CD14-positive monocyte (primary cell): ENCODE data around the gene ZDHHC19. TPM values are rescaled to one million over a fixed set of nuclear protein-coding genes. Genes with fewer than 3 reads are reported as not detected.
A peak's percentile ranks its signal among the peaks of the same experiment; 100 is the strongest.

Experiments used
- DNase-seq, 3 donors: peaks; one replicate each; pipeline ENCODE4 v3.0.0-alpha.2; 2011 to 2022
- H2AFZ ChIP-seq: 2 replicates; pipeline ENCODE4 v1.6.0; 2012; ENCODE audit warnings: mild to moderate bottlenecking, low read depth, low read length, inconsistent platforms; ENCODE audit not compliant: insufficient read depth, poor library complexity, severe bottlenecking
- H3K27ac ChIP-seq, 2 donors: 1 replicate in 1 of 2; 2 replicates in 1 of 2; pipeline ENCODE4 v1.5.1; 2012 to 2013; ENCODE audit warnings: low read length in 2 of 2, control low read depth in 1 of 2, inconsistent platforms in 1 of 2, low read depth in 1 of 2, mild to moderate bottlenecking in 1 of 2
- H3K27me3 ChIP-seq, 2 donors: one replicate each; pipeline versions ENCODE4 v1.6.0 to v1.6.1; 2011 to 2013; ENCODE audit warnings: low read length in 2 of 2; ENCODE audit not compliant: control insufficient read depth in 2 of 2, insufficient read depth in 2 of 2
- H3K36me3 ChIP-seq, 2 donors: replicated peaks in 1 of 2; 1 replicate in 1 of 2; 2 replicates in 1 of 2; pipeline versions ENCODE4 v1.5.1 to v1.6.1; 2012 to 2013; ENCODE audit warnings: low read length in 2 of 2, control low read depth in 1 of 2, inconsistent platforms in 1 of 2, mild to moderate bottlenecking in 1 of 2; ENCODE audit not compliant: insufficient read depth in 2 of 2, control insufficient read depth in 1 of 2
- H3K4me1 ChIP-seq, 2 donors: 1 replicate in 1 of 2; 2 replicates in 1 of 2; pipeline versions ENCODE4 v1.5.1 to v1.6.1; 2012 to 2013; ENCODE audit warnings: low read length in 2 of 2, control low read depth in 1 of 2, inconsistent platforms in 1 of 2, mild to moderate bottlenecking in 1 of 2, moderate library complexity in 1 of 2; ENCODE audit not compliant: insufficient read depth in 2 of 2, control insufficient read depth in 1 of 2
- H3K4me2 ChIP-seq: replicated peaks from 2 replicates; pipeline ENCODE3; 2012; ENCODE audit warnings: low read length, moderate library complexity, mild to moderate bottlenecking; ENCODE audit not compliant: poor library complexity, severe bottlenecking; ENCODE audit errors: extremely low read depth
- H3K4me3 ChIP-seq, 3 experiments: fragments of 200-600 bp in 1 of 3; sonication (generic) in 1 of 3; replicated peaks in 1 of 3; 1 replicate in 2 of 3; 2 replicates in 1 of 3; pipeline ENCODE4 v1.5.1; 2011 to 2013; ENCODE audit warnings: low read length in 3 of 3, mild to moderate bottlenecking in 3 of 3, control low read depth in 2 of 3, low read depth in 2 of 3, inconsistent platforms in 1 of 3, moderate library complexity in 1 of 3
- H3K79me2 ChIP-seq: 2 replicates; pipeline ENCODE4 v1.6.0; 2012; ENCODE audit warnings: mild to moderate bottlenecking, control low read depth, inconsistent platforms, low read length, moderate library complexity; ENCODE audit not compliant: insufficient read depth
- H3K9ac ChIP-seq: 2 replicates; pipeline ENCODE4 v1.6.0; 2017; ENCODE audit warnings: low read length, mild to moderate bottlenecking; ENCODE audit not compliant: insufficient read depth, poor library complexity, severe bottlenecking
- H3K9me3 ChIP-seq, 2 donors: replicated peaks in 1 of 2; 1 replicate in 1 of 2; 2 replicates in 1 of 2; pipeline versions ENCODE4 v1.5.1 to v1.6.1; 2012 to 2013; ENCODE audit warnings: low read length in 2 of 2, control low read depth in 1 of 2; ENCODE audit not compliant: control insufficient read depth in 1 of 2, insufficient read depth in 1 of 2
- H4K20me1 ChIP-seq: 2 replicates; pipeline ENCODE4 v1.6.0; 2012; ENCODE audit warnings: mild to moderate bottlenecking, low read length, control low read depth, moderate library complexity; ENCODE audit not compliant: insufficient read depth
- H3K27ac Mint-ChIP-seq, 7 donors: one replicate each; pipeline ENCODE4 v1.8.0; 2020; ENCODE audit warnings: mild to moderate bottlenecking in 7 of 7, mixed read lengths in 7 of 7, moderate library complexity in 6 of 7, inconsistent platforms in 2 of 7
- H3K27me3 Mint-ChIP-seq, 3 donors: one replicate each; pipeline ENCODE4 v1.8.0; 2021 to 2022; ENCODE audit warnings: low read depth in 3 of 3, mild to moderate bottlenecking in 3 of 3, mixed read lengths in 3 of 3, moderate library complexity in 3 of 3, inconsistent platforms in 1 of 3
- H3K36me3 Mint-ChIP-seq, 2 donors: one replicate each; pipeline ENCODE4 v1.8.0; 2020; ENCODE audit warnings: mixed read lengths in 2 of 2, inconsistent platforms in 1 of 2, mild to moderate bottlenecking in 1 of 2
- H3K4me1 Mint-ChIP-seq: one replicate; pipeline ENCODE4 v1.8.0; 2020; ENCODE audit warnings: mild to moderate bottlenecking, mixed read lengths
- H3K4me3 Mint-ChIP-seq, 2 donors: one replicate each; pipeline ENCODE4 v1.8.0; 2020; ENCODE audit warnings: mild to moderate bottlenecking in 2 of 2, mixed read lengths in 2 of 2, moderate library complexity in 1 of 2
- H3K9me3 Mint-ChIP-seq, 7 donors: one replicate each; pipeline ENCODE4 v1.8.0; 2020 to 2022; ENCODE audit warnings: mixed read lengths in 7 of 7, mild to moderate bottlenecking in 6 of 7, moderate library complexity in 6 of 7, inconsistent platforms in 2 of 7
- CTCF ChIP-seq: fragments of 200-600 bp; IDR thresholded peaks from one replicate; pipeline ENCODE4 v1.8.0; 2022; ENCODE audit warnings: antibody characterized with exemption, mild to moderate bottlenecking
- WGBS: methylation state at CpG from one replicate; pipeline ENCODE4 v1.1.5; 2013; ENCODE audit warnings: missing lambda C conversion rate; ENCODE audit not compliant: insufficient coverage; 5-methylcytosine and 5-hydroxymethylcytosine counted together
- intact Hi-C, 2 donors: fragments of 100-400 bp; cut with micrococcal nuclease; formaldehyde crosslinking; loops; one replicate each; pipeline versions ENCODE4 v1.15.0 to v1.15.1; 2023
- polyA plus RNA-seq, 3 donors: library from polyadenylated mRNA; depleted of rRNA in 1 of 3; unstranded in 2 of 3; stranded (reverse) in 1 of 3; fragments of 300-500 nt in 2 of 3; fragments of >200 nt in 1 of 3; fragmentation: Illumina TruSeq in 2 of 3; gene quantifications; 1 replicate in 2 of 3; 2 replicates in 1 of 3; pipeline ENCODE4 v1.2.3, GENCODE V29; 2012 to 2021

The ZDHHC19 gene
- polyA plus RNA-seq, 3 donors = not detected

GRCh38 chr3:196203846-196204245 is 7.4 kb downstream of the ZDHHC19 start:
- Histone ChIP-seq H3K9ac (no peak overlapping the region), H3K4me1 (peaks cover 35 to 45% of the 10 kb centered on the region in 2 donors), H3K36me3 (no peaks in the 10 kb centered on the region), H3K9me3 (no peaks in the 10 kb centered on the region), H3K4me3 (peak overlapping the region in 1 of 3 experiments; percentile 13), H3K27me3 (no peaks in the 10 kb centered on the region), H3K79me2 (no peaks in the 10 kb centered on the region), H3K4me2 (peak overlapping the region; percentile 33), H3K27ac (peak overlapping the region in 1 of 2 donors; percentile 11), H2AFZ (no peak overlapping the region), H4K20me1 (no peaks in the 10 kb centered on the region)
- H3K36me3 Mint-ChIP-seq = peaks cover 0 to 6% of the 10 kb centered on the region in 2 donors
- H3K27me3 Mint-ChIP-seq = peaks cover 5 to 16% (median 14%) of the 10 kb centered on the region in 3 donors
- no CpG with 5 or more reads among the region's 3 CpGs for WGBS
- peak; percentile 38 to 70 (median 47) for DNase-seq
- peaks cover 0 to 5% (median 0%) of the 10 kb centered on the region in 7 donors for H3K9me3 Mint-ChIP-seq
- peaks cover 50% of the 10 kb centered on the region for H3K4me1 Mint-ChIP-seq
- peak overlapping the region in 6 of 7 donors; percentile 25 to 88 (median 83) for H3K27ac Mint-ChIP-seq
- intact Hi-C loops = loop anchor here in 1 of 2 donors (10.0 kb wide), 1 partner anchor 299 kb away; the partner anchor contains the start of gene TNK2
- no peak for TF ChIP-seq CTCF
- H3K4me3 Mint-ChIP-seq = peak overlapping the region; percentile 6 to 80

GRCh38 chr3:196202516-196202970 is 8.7 kb downstream of the ZDHHC19 start:
- Histone ChIP-seq H3K27me3 (no peaks in the 10 kb centered on the region), H4K20me1 (no peaks in the 10 kb centered on the region), H3K4me2 (peak overlapping the region; percentile 57), H3K9me3 (no peaks in the 10 kb centered on the region), H3K36me3 (no peaks in the 10 kb centered on the region), H3K4me3 (peak overlapping the region in 1 of 3 experiments; percentile 13), H3K79me2 (no peaks in the 10 kb centered on the region), H3K9ac (peak overlapping the region; percentile 24), H3K4me1 (peaks cover 31 to 45% of the 10 kb centered on the region in 2 donors), H3K27ac (peak overlapping the region; percentile 66 to 72), H2AFZ (peak overlapping the region; percentile 62)
- no peak for TF ChIP-seq CTCF
- Mint-ChIP-seq H3K36me3 (peaks cover 0 to 6% of the 10 kb centered on the region in 2 donors), H3K27ac (peak overlapping the region; percentile 85 to 94 (median 90)), H3K4me3 (peak overlapping the region; percentile 43 to 88), H3K27me3 (peaks cover 5 to 14% (median 11%) of the 10 kb centered on the region in 3 donors), H3K9me3 (peaks cover 0 to 5% (median 1%) of the 10 kb centered on the region in 7 donors), H3K4me1 (peaks cover 41% of the 10 kb centered on the region)
- WGBS = 32% methylated on average over 21 of the region's 21 CpGs
- intact Hi-C loops = loop anchor here in 1 of 2 donors (10.0 kb wide), 1 partner anchor 298 kb away; the partner anchor contains the start of gene TNK2
- peak; percentile 84 to 85 (median 84) for DNase-seq
